Suprapubic skin (tissue), 4 donors: ENCODE data around the gene SCN4B. TPM values are rescaled to one million over a fixed set of nuclear protein-coding genes. Genes with fewer than 3 reads are reported as not detected.

ENCODE experiments used
- DNase-seq, 2 donors: peaks; one replicate each; pipeline ENCODE4 v3.0.0-alpha.2; 2019; ENCODE audit warnings: low spot score in 2 of 2
- H3K27ac ChIP-seq: fragments of 200-600 bp; sonication (generic); one replicate; pipeline ENCODE4 v1.5.1; 2019
- H3K27me3 ChIP-seq: fragments of 200-600 bp; sonication (generic); one replicate; pipeline ENCODE4 v1.5.1; 2019
- H3K36me3 ChIP-seq: fragments of 200-600 bp; sonication (generic); one replicate; pipeline ENCODE4 v1.5.1; 2019
- H3K4me1 ChIP-seq: fragments of 200-600 bp; sonication (generic); one replicate; pipeline ENCODE4 v1.5.1; 2019
- H3K4me3 ChIP-seq: fragments of 200-600 bp; sonication (generic); one replicate; pipeline ENCODE4 v1.5.1; 2019; ENCODE audit warnings: mild to moderate bottlenecking
- H3K9me3 ChIP-seq: fragments of 200-600 bp; sonication (generic); one replicate; pipeline ENCODE4 v1.5.1; 2019
- EP300 ChIP-seq: sonication (generic); formaldehyde crosslinking; IDR thresholded peaks from one replicate; pipeline ENCODE4 v1.6.1; 2017; ENCODE audit warnings: antibody characterized with exemption
- POLR2A ChIP-seq, 2 donors: fragments of 450-650 bp; IDR thresholded peaks; one replicate each; pipeline ENCODE4 v1.6.1; 2017; ENCODE audit warnings: antibody characterized with exemption in 2 of 2, mild to moderate bottlenecking in 2 of 2, moderate library complexity in 2 of 2
- POLR2AphosphoS5 ChIP-seq, 3 donors: sonication (generic); formaldehyde crosslinking; IDR thresholded peaks; one replicate each; pipeline ENCODE4 v1.6.1; 2017; ENCODE audit warnings: antibody characterized with exemption in 3 of 3
- WGBS: methylation state at CpG from one replicate; pipeline ENCODE4 v1.1.5; 2018; 5-methylcytosine and 5-hydroxymethylcytosine counted together
- total RNA-seq, 4 donors: library from RNA; depleted of rRNA; stranded (reverse); fragments of >200 nt; gene quantifications; one replicate each; pipeline ENCODE4 v1.1.0, GENCODE V29; 2016
- TF ChIP-seq, protein P1 (sequence below), 2 donors: fragments of 200-600 bp in 1 of 2; fragments of 450-650 bp in 1 of 2; sonication (generic) in 1 of 2; IDR thresholded peaks; one replicate each; pipeline ENCODE4 v1.5.1; 2016 to 2019; ENCODE audit warnings: antibody characterized with exemption in 2 of 2, mild to moderate bottlenecking in 1 of 2, moderate library complexity in 1 of 2

The SCN4B gene
- total RNA-seq, 4 donors from 2014 or later = 1.5 to 1.8 (median 1.5) TPM

DNA sequence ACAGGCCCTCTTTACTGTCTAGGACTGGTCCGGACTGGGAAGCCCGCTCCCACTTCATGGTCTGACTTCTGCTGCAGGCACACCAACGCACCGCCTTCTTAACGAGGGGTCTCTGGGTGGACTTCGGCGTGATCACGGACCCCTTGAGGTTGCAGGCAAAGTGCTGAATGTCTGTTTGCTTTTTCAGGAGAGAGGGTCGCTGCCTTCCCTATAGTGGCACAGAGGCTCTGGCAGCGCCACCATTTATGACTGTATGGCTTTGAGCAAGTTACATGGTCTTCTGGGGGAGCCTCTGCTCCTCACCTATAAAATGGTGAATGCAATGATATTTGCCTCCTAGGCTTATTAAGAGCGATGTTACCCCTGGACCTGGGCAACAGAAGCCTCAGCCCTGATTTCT is 1.4 kb upstream of the SCN4B start:
- Histone ChIP-seq H3K27me3 (peaks cover 58% of the 10 kb centered on the region), H3K4me1 (peaks cover 37% of the 10 kb centered on the region), H3K36me3 (no peaks in the 10 kb centered on the region), H3K9me3 (no peaks in the 10 kb centered on the region), H3K4me3 (no peak overlapping the region), H3K27ac (no peak overlapping the region)
- TF ChIP-seq POLR2AphosphoS5 (IDR thresholded peaks at IDR 0.05) (no peak), POLR2A (IDR thresholded peaks at IDR 0.05) (no peak), EP300 (no peak)
- TF ChIP-seq, protein P1, sequence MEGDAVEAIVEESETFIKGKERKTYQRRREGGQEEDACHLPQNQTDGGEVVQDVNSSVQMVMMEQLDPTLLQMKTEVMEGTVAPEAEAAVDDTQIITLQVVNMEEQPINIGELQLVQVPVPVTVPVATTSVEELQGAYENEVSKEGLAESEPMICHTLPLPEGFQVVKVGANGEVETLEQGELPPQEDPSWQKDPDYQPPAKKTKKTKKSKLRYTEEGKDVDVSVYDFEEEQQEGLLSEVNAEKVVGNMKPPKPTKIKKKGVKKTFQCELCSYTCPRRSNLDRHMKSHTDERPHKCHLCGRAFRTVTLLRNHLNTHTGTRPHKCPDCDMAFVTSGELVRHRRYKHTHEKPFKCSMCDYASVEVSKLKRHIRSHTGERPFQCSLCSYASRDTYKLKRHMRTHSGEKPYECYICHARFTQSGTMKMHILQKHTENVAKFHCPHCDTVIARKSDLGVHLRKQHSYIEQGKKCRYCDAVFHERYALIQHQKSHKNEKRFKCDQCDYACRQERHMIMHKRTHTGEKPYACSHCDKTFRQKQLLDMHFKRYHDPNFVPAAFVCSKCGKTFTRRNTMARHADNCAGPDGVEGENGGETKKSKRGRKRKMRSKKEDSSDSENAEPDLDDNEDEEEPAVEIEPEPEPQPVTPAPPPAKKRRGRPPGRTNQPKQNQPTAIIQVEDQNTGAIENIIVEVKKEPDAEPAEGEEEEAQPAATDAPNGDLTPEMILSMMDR (IDR thresholded peaks at IDR 0.05) = no peak
- no peak for DNase-seq
- 93% methylated on average over 9 of the region's 11 CpGs for whole genome bisulfite sequencing

DNA sequence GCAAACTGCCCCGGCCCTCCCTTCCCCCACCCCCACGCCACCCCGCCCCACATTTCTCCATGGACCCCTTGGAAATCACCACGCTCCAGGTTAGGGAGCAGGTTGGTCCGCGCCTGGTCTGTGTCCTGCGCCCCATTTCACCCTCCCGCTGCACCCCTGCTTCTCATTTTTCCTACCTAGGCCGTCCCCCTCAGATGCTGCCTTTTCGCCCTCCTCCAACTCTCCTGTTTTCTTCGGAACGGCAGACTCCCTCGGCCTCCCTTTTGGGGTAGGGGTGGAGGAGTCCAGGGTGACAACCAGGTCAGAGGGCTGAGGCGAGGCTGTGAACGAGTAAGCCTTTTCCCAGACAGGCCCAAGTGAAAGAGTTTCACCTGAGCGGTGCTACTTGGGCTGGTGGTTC is 893 bp upstream of the SCN4B start:
- H3K36me3 ChIP-seq = no peaks in the 10 kb centered on the region
- no peaks in the 10 kb centered on the region for H3K9me3 ChIP-seq
- H3K4me3 ChIP-seq = peak overlapping the region; percentile 57
- H3K27ac ChIP-seq = no peak overlapping the region
- no peak for DNase-seq
- no peak for TF ChIP-seq EP300
- TF ChIP-seq, protein P1 (IDR thresholded peaks at IDR 0.05) = no peak
- TF ChIP-seq POLR2A (IDR thresholded peaks at IDR 0.05) = no peak
- no peak for TF ChIP-seq POLR2AphosphoS5 (IDR thresholded peaks at IDR 0.05)
- 41% methylated on average over 15 of the region's 16 CpGs for WGBS
- H3K4me1 ChIP-seq = peaks cover 37% of the 10 kb centered on the region
- peaks cover 58% of the 10 kb centered on the region for H3K27me3 ChIP-seq

DNA sequence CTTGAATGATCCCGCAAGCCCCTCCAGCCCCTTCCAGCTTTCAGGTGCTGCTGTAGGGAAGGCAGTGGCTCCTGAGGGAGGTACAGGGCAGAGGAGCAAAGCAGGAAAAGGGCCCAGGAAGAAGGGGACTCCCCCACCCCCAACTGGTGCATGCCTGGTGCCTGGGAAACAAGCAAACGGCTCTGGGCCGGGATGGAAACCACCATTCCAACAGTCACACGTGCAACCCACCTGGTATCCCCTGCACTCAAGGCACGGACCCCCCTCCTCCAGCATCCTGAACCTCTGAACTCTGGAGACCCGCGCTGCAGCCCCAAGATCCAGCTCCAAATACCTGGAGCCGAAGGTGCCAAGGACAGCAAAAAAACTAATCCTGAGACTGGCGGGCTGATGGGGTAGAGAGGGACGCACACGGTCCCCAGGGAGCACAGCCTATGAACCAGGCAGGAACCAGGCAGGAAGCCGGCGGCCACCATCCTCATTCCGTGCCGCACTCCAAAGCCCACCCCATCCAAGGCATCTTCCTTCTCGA is 537 bp downstream of the SCN4B start:
- Histone ChIP-seq H3K4me3 (peak overlapping the region; percentile 57), H3K4me1 (peaks cover 37% of the 10 kb centered on the region), H3K9me3 (no peaks in the 10 kb centered on the region), H3K27me3 (peaks cover 48% of the 10 kb centered on the region), H3K27ac (no peak overlapping the region), H3K36me3 (no peaks in the 10 kb centered on the region)
- TF ChIP-seq POLR2AphosphoS5 (IDR thresholded peaks at IDR 0.05) = no peak
- no peak for TF ChIP-seq EP300
- TF ChIP-seq, protein P1 (IDR thresholded peaks at IDR 0.05) = no peak
- no peak for TF ChIP-seq POLR2A (IDR thresholded peaks at IDR 0.05)
- DNase-seq = no peak
- WGBS = 10% methylated on average over 16 of the region's 16 CpGs

DNA sequence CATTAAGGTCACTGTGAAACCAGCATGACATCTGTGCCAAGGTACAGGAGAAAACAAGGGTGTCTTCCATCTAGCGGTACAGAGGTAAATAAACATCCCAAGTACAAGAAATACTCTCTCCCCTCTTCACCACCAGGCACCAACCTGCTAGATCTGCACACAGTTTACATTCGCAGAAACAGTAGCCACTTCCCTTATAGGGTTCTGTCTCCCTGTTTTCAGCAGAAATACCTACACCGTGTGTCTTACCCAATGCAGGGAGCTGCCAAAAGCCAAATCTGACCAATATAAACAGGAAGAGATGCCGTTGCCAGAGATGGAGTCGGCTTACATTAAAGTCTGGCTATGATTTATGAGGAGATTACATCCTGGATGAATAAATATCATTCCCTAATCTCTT is 1.2 kb downstream of the SCN4B start:
- H3K9me3 ChIP-seq = no peaks in the 10 kb centered on the region
- H3K27ac ChIP-seq = no peak overlapping the region
- TF ChIP-seq, protein P1 (IDR thresholded peaks at IDR 0.05) = no peak
- TF ChIP-seq EP300 = no peak
- no peak for TF ChIP-seq POLR2AphosphoS5 (IDR thresholded peaks at IDR 0.05)
- no peak for TF ChIP-seq POLR2A (IDR thresholded peaks at IDR 0.05)
- H3K27me3 ChIP-seq = peaks cover 42% of the 10 kb centered on the region
- no peak for DNase-seq
- 20% methylated on average over 4 of the region's 5 CpGs for WGBS
- no peaks in the 10 kb centered on the region for H3K36me3 ChIP-seq
- peaks cover 31% of the 10 kb centered on the region for H3K4me1 ChIP-seq
- no peak overlapping the region for H3K4me3 ChIP-seq

DNA sequence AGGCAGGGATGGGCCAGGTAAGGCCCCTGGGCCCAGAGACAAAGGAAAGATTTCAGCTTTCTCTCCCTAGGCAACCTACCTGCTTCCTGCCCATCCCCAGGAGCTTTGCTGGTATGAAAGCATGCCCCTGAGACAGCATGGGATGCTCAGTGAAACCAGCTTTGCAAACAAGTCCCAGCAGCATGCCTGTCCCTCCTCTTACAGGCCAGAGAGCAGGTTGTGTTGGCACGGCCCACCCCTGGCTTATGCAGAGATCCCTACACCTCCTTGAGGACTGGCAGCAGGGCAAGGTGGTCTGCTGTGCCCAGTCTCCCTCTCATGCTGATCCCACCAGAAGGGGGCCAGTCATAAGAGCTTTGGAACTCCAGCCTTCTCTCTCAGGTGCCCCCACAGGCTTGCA is 3.1 kb downstream of the SCN4B start:
- H3K36me3 ChIP-seq = no peaks in the 10 kb centered on the region
- H3K4me1 ChIP-seq = peaks cover 37% of the 10 kb centered on the region
- 57% methylated on average over 1 of the region's 1 CpG for WGBS
- peaks cover 25% of the 10 kb centered on the region for H3K27me3 ChIP-seq
- no peaks in the 10 kb centered on the region for H3K9me3 ChIP-seq
- TF ChIP-seq POLR2AphosphoS5 (IDR thresholded peaks at IDR 0.05) = no peak
- TF ChIP-seq POLR2A (IDR thresholded peaks at IDR 0.05) = no peak
- TF ChIP-seq EP300 = no peak
- TF ChIP-seq, protein P1 (IDR thresholded peaks at IDR 0.05) = no peak
- DNase-seq = no peak
- no peak overlapping the region for H3K4me3 ChIP-seq
- no peak overlapping the region for H3K27ac ChIP-seq
